Effector CD8-positive, alpha-beta T cell (primary cell): ENCODE results near the gene NRARP.

Experiments used
- DNase-seq: peaks from one replicate; lab custom pipeline; 2025; lab: John Stamatoyannopoulos, UW

The NRARP gene

GRCh38 chr9:137298401-137299202, 3.5 kb downstream of the NRARP start:
- DNase-seq = no peak

GRCh38 chr9:137297966-137298365, 4.1 kb downstream of the NRARP start:
- DNase-seq = no peak

GRCh38 chr9:137296670-137297664, 5.1 kb downstream of the NRARP start:
- DNase-seq = no peak

GRCh38 chr9:137295849-137296669, 6.0 kb downstream of the NRARP start:
- no peak for DNase-seq

- DNase-seq = peak; percentile 18
These were observed 6.7 kb downstream of the NRARP start for GRCh38 chr9:137295238-137295811.

GRCh38 chr9:137294681-137295237, 7.3 kb downstream of the NRARP start:
- DNase-seq = no peak

GRCh38 chr9:137294091-137294680, 7.9 kb downstream of the NRARP start:
- DNase-seq = no peak

GRCh38 chr9:137293482-137294090, 8.5 kb downstream of the NRARP start:
- no peak for DNase-seq

- DNase-seq = no peak
These were observed 9.0 kb downstream of the NRARP start for GRCh38 chr9:137293094-137293481.

- DNase-seq = no peak
These were observed 15.1 kb downstream of the NRARP start for GRCh38 chr9:137286975-137287383.

GRCh38 chr9:137281345-137282116, 20.5 kb downstream of the NRARP start:
- no peak for DNase-seq

GRCh38 chr9:137280474-137281344, 21.4 kb downstream of the NRARP start:
- DNase-seq = no peak

GRCh38 chr9:137279741-137280473, 22.2 kb downstream of the NRARP start:
- no peak for DNase-seq

- no peak for DNase-seq
These were observed 23.1 kb downstream of the NRARP start for GRCh38 chr9:137278721-137279711.

GRCh38 chr9:137278061-137278701, 23.9 kb downstream of the NRARP start:
- DNase-seq = no peak
